Naive B cell (primary cell): ENCODE results near the gene FCHSD2. TPM values are rescaled to one million over a fixed set of nuclear protein-coding genes. Genes with fewer than 3 reads are reported as not detected.

Source experiments
- ATAC-seq, 2 donors: fragments of 150-1000 bp; cut with Tn5 transposase; 2 replicates each; pipeline ENCODE4 v1.10.0; 2021; ENCODE audit warnings: low read depth in 2 of 2, mild to moderate bottlenecking in 2 of 2, moderate library complexity in 2 of 2
- DNase-seq: peaks from one replicate; pipeline ENCODE4 v3.0.0; 2022
- H3K27ac Mint-ChIP-seq, 6 donors: one replicate each; pipeline ENCODE4 v1.8.0; 2020 to 2022; ENCODE audit warnings: mild to moderate bottlenecking in 6 of 6, mixed read lengths in 6 of 6, moderate library complexity in 5 of 6, inconsistent platforms in 2 of 6
- H3K27me3 Mint-ChIP-seq, 3 donors: one replicate each; pipeline ENCODE4 v1.8.0; 2021 to 2022; ENCODE audit warnings: mixed read lengths in 3 of 3, mild to moderate bottlenecking in 1 of 3
- H3K36me3 Mint-ChIP-seq, 2 donors: one replicate each; pipeline ENCODE4 v1.8.0; 2020 to 2022; ENCODE audit warnings: mixed read lengths in 2 of 2, inconsistent platforms in 1 of 2, mild to moderate bottlenecking in 1 of 2
- H3K4me1 Mint-ChIP-seq, 3 donors: one replicate each; pipeline ENCODE4 v1.8.0; 2020 to 2022; ENCODE audit warnings: mixed read lengths in 3 of 3, inconsistent platforms in 1 of 3, mild to moderate bottlenecking in 1 of 3, moderate library complexity in 1 of 3
- H3K4me3 Mint-ChIP-seq, 8 donors: one replicate each; pipeline ENCODE4 v1.8.0; 2020 to 2022; ENCODE audit warnings: mild to moderate bottlenecking in 8 of 8, mixed read lengths in 8 of 8, moderate library complexity in 8 of 8, inconsistent platforms in 2 of 8
- H3K9me3 Mint-ChIP-seq, 7 donors: one replicate each; pipeline ENCODE4 v1.8.0; 2020 to 2022; ENCODE audit warnings: mixed read lengths in 7 of 7, mild to moderate bottlenecking in 5 of 7, inconsistent platforms in 2 of 7, moderate library complexity in 1 of 7
- polyA plus RNA-seq, 6 donors: library from polyadenylated mRNA; unstranded; fragments of 300-500 nt; fragmentation: Illumina TruSeq; gene quantifications; one replicate each; pipeline ENCODE4 v1.2.3, GENCODE V29; 2021; ENCODE audit warnings: low read depth in 6 of 6

The FCHSD2 gene
- polyA plus RNA-seq, 6 donors from 2014 or later, result 43.0 to 134 (median 104) TPM

DNA sequence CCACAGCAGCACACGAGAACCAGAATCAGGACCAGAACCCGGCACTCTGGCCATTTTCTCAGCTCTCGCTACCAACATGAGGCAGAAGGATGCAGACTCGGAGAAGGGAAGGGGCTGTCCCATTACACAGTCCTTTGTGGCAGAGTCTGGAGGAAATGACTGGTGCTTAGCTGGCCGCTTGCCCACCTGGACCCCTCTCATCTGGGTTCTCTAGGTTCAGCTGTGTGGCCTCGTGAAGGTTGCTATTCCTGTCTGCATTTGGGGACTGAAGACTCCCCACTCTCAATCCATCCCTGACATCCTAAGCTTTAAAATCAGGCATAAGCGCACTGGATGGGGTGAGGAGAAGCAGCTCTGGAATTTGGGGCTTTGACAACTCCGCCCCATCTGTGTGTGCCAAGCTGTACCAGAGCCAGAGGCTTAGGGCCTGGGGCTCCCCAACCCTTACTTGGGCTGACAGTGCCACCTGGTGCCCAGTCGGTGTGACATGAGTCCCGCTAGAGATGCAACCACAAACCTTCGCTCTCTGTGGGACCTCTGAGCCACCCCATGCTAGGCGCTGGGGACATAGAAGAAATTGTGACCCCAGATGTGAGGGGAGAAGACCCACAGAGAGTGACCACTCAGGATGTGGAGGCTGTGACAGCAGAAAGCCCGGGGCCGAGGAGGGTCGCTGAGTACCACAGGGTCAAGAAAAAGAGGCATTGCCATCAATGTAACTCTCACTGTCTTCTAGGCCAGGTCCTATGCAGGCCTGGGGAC lies 35.8 kb upstream of the FCHSD2 start:
- Mint-ChIP-seq H3K4me1 (peaks cover 36 to 48% (median 47%) of the 10 kb centered on the region in 3 donors), H3K36me3 (no peaks in the 10 kb centered on the region), H3K27me3 (no peaks in the 10 kb centered on the region), H3K4me3 (peak overlapping the region in 6 of 8 donors; percentile 10 to 82 (median 68)), H3K27ac (peak overlapping the region in 4 of 6 donors; percentile 65 to 94 (median 86)), H3K9me3 (no peaks in the 10 kb centered on the region)
- DNase-seq, result peak; percentile 80
- ATAC-seq, result peak; percentile 99 to 100

DNA sequence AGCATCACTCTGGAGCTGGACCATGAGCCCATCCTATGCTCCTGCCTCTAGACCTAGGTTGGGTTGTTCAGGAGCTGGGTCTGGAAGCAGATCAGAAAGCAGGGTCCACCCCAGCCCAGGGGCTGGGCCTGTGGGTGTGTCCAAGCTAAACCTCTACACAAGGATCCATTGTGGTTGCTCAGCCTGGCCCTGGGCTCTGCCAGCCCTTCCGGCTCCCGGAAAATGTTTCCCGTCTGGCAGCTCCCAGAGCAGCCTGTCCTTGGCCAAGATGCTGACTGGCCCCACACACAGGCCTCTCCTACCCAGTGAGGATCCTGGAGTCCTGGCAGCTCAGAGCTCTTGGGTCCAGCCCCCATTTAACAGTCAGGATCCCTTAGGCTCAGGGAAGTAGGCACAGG lies 35.3 kb upstream of the FCHSD2 start:
- ATAC-seq (no peak), DNase-seq (no peak)
- Mint-ChIP-seq H3K27me3 (no peaks in the 10 kb centered on the region), H3K9me3 (no peaks in the 10 kb centered on the region), H3K36me3 (no peaks in the 10 kb centered on the region), H3K27ac (peak overlapping the region in 4 of 6 donors; percentile 44 to 94 (median 86)), H3K4me3 (peak overlapping the region in 6 of 8 donors; percentile 42 to 81 (median 70)), H3K4me1 (peaks cover 38 to 52% (median 52%) of the 10 kb centered on the region in 3 donors)

DNA sequence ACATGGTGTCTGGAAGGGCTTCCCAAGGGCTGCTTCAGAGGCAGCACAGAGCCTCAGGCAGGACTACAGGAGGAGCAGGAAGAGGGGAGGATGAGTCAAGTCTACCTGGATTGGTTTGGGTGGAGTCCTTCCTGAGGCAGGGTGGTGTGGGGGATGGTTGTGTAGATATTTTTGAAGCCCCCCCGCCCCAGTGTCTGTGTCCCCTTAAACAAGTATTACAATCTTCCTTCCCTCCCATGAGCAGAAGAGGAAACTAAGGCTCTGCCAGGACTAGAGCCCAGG lies 34.7 kb upstream of the FCHSD2 start:
- DNase-seq (no peak), ATAC-seq (no peak)
- H3K27ac Mint-ChIP-seq, result peak overlapping the region in 5 of 6 donors; percentile 17 to 90 (median 84)
- peaks cover 38 to 54% (median 54%) of the 10 kb centered on the region in 3 donors for H3K4me1 Mint-ChIP-seq
- peak overlapping the region in 5 of 8 donors; percentile 56 to 86 (median 72) for H3K4me3 Mint-ChIP-seq
- no peaks in the 10 kb centered on the region for H3K9me3 Mint-ChIP-seq
- H3K27me3 Mint-ChIP-seq, result no peaks in the 10 kb centered on the region
- H3K36me3 Mint-ChIP-seq, result no peaks in the 10 kb centered on the region

DNA sequence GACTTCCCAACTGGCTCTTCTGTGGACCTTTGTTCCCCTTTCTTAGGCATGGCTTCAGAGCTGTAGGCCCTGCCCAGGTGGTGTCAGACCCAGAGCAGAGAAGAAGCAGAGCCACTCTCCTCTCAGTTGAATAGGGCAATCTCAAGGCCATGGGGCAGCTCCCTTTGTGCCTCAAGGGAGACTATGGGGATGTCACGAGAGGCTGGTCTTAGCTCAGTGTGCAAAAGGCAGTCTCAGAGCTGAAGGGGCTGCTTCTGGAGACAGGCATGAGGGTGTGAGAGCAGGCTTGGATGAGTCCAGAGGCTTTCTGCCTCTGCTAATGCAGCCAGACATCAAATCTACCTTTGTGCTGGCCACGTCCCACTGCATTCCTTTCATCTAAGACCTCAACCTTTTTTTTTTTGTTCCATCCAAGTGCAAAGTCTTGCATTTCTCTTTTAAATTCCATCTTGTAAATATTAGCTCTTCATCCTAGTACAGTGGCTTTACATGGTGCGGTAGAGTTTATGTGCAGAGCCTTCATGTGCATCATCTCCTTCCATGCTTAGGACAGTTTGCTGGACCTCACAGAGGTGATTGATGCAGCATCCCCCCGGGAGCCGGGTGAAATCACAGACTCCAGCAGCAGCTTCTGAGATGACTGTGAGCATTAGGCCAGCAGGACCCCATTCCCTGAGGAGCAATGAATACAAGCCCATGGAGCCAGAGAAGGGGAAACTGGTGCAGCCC lies 34.2 kb upstream of the FCHSD2 start:
- ATAC-seq, result no peak
- Mint-ChIP-seq H3K4me3 (peak overlapping the region in 6 of 8 donors; percentile 0 to 86 (median 72)), H3K27ac (peak overlapping the region in 5 of 6 donors; percentile 71 to 90 (median 84)), H3K4me1 (peaks cover 43 to 59% (median 59%) of the 10 kb centered on the region in 3 donors), H3K9me3 (no peaks in the 10 kb centered on the region), H3K36me3 (no peaks in the 10 kb centered on the region), H3K27me3 (no peaks in the 10 kb centered on the region)
- no peak for DNase-seq

DNA sequence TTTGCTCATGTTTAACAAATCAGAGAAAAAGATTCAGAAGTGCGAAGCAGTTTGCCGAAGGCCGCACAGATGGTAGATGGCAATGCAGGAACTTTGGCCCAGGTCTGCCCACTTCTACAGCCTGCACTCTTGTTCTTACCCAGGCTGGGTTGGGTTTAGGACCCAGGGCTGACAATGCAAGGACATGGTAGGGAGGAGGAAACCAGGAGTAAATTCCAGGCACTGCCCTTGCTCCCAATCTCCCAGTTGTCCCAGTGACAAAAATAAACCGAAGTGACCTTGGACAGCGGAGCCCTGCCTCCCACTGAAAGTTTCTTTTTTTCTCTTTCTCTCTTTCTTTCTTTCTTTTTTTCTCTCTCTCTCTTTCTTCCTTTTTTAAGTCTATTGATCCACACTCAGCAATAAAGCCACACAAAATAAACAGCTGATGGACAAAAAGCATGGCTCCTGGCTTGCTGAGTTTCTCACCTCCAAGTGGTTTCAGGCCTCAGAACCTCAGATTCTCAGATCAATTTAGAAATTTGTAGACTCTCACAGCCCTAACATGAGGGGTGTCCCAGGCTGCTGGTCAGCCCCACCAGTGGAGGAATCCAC lies 33.5 kb upstream of the FCHSD2 start:
- Mint-ChIP-seq H3K9me3 (no peaks in the 10 kb centered on the region), H3K4me3 (peak overlapping the region in 6 of 8 donors; percentile 0 to 77 (median 66)), H3K27ac (peak overlapping the region in 5 of 6 donors; percentile 60 to 71 (median 64)), H3K27me3 (no peaks in the 10 kb centered on the region), H3K36me3 (no peaks in the 10 kb centered on the region), H3K4me1 (peaks cover 49 to 66% (median 66%) of the 10 kb centered on the region in 3 donors)
- DNase-seq, result no peak
- no peak for ATAC-seq

- ATAC-seq (no peak), DNase-seq (no peak)
- no peaks in the 10 kb centered on the region for H3K9me3 Mint-ChIP-seq
- H3K27ac Mint-ChIP-seq, result peak overlapping the region in 3 of 6 donors; percentile 47 to 85 (median 75)
- no peak overlapping the region for H3K4me3 Mint-ChIP-seq
- peaks cover 57 to 78% (median 78%) of the 10 kb centered on the region in 3 donors for H3K4me1 Mint-ChIP-seq
- no peaks in the 10 kb centered on the region for H3K36me3 Mint-ChIP-seq
- no peaks in the 10 kb centered on the region for H3K27me3 Mint-ChIP-seq
These were observed 32.3 kb upstream of the FCHSD2 start for GRCh38 chr11:73174495-73174791.

- no peaks in the 10 kb centered on the region for H3K27me3 Mint-ChIP-seq
- no peaks in the 10 kb centered on the region for H3K9me3 Mint-ChIP-seq
- DNase-seq, result no peak
- no peaks in the 10 kb centered on the region for H3K36me3 Mint-ChIP-seq
- peaks cover 62 to 83% (median 83%) of the 10 kb centered on the region in 3 donors for H3K4me1 Mint-ChIP-seq
- no peak overlapping the region for H3K4me3 Mint-ChIP-seq
- H3K27ac Mint-ChIP-seq, result peak overlapping the region in 2 of 6 donors; percentile 47 to 85
- no peak for ATAC-seq
These were observed 31.8 kb upstream of the FCHSD2 start for GRCh38 chr11:73173755-73174494.

GRCh38 chr11:73172992-73173656 lies 31.0 kb upstream of the FCHSD2 start:
- ATAC-seq, result no peak
- Mint-ChIP-seq H3K4me1 (peaks cover 63 to 88% (median 85%) of the 10 kb centered on the region in 3 donors), H3K36me3 (no peaks in the 10 kb centered on the region), H3K27ac (peak overlapping the region in 2 of 6 donors; percentile 65 to 72), H3K4me3 (no peak overlapping the region), H3K9me3 (no peaks in the 10 kb centered on the region), H3K27me3 (no peaks in the 10 kb centered on the region)
- DNase-seq, result no peak

- Mint-ChIP-seq H3K27me3 (no peaks in the 10 kb centered on the region), H3K9me3 (no peaks in the 10 kb centered on the region), H3K4me3 (no peak overlapping the region), H3K27ac (peak overlapping the region in 5 of 6 donors; percentile 2 to 84 (median 63)), H3K4me1 (peaks cover 61 to 82% (median 82%) of the 10 kb centered on the region in 3 donors), H3K36me3 (no peaks in the 10 kb centered on the region)
- ATAC-seq (no peak), DNase-seq (no peak)
These were observed 29.5 kb upstream of the FCHSD2 start for GRCh38 chr11:73171436-73172161.

GRCh38 chr11:73170140-73170539 lies 28.0 kb upstream of the FCHSD2 start:
- ATAC-seq, result no peak
- Mint-ChIP-seq H3K4me3 (peak overlapping the region in 2 of 8 donors; percentile 35 to 65), H3K4me1 (peaks cover 57 to 77% (median 76%) of the 10 kb centered on the region in 3 donors), H3K9me3 (no peaks in the 10 kb centered on the region), H3K36me3 (no peaks in the 10 kb centered on the region), H3K27me3 (no peaks in the 10 kb centered on the region), H3K27ac (peak overlapping the region in 2 of 6 donors; percentile 24 to 62)
- DNase-seq, result no peak

- H3K4me1 Mint-ChIP-seq, result peaks cover 59 to 77% (median 77%) of the 10 kb centered on the region in 3 donors
- H3K36me3 Mint-ChIP-seq, result no peaks in the 10 kb centered on the region
- H3K9me3 Mint-ChIP-seq, result no peaks in the 10 kb centered on the region
- H3K27me3 Mint-ChIP-seq, result no peaks in the 10 kb centered on the region
- peak overlapping the region in 5 of 6 donors; percentile 17 to 91 (median 76) for H3K27ac Mint-ChIP-seq
- H3K4me3 Mint-ChIP-seq, result peak overlapping the region in 1 of 8 donors; percentile 63
- DNase-seq (no peak), ATAC-seq (no peak)
These were observed 26.9 kb upstream of the FCHSD2 start for GRCh38 chr11:73168925-73169579.
